Caco-2 (cell line): ENCODE measurements around the gene PLCB4. TPM values are rescaled to one million over a fixed set of nuclear protein-coding genes. Genes with fewer than 3 reads are reported as not detected.

Experiments
- BruUV-seq: library from RNA; stranded (reverse); fragments of 400-500 nt; replicated peaks from 2 replicates; lab custom pipeline; 2021; lab: Mats Ljungman, UMichigan
- CTCF ChIA-PET: fragments of 300-600 bp; sonication (Branson Sonifier 250); formaldehyde crosslinking; loops from one replicate; lab custom pipeline; 2022; ENCODE audit warnings: antibody characterized with exemption; lab: Charles Lee
- POLR2A ChIA-PET: fragments of 300-600 bp; sonication (Branson Sonifier 250); formaldehyde crosslinking; loops from one replicate; lab custom pipeline; 2022; ENCODE audit warnings: antibody characterized with exemption; lab: Charles Lee
- DNase-seq, 2 experiments: peaks; one replicate each; pipeline versions ENCODE4 v3.0.0 to v3.0.0-alpha.2; 2020 to 2022
- H3K27me3 ChIP-seq: replicated peaks from 2 replicates; pipeline ENCODE4 v1.6.0; 2011; ENCODE audit warnings: low read length; ENCODE audit not compliant: control insufficient read depth, insufficient read depth
- H3K36me3 ChIP-seq: 2 replicates; pipeline ENCODE4 v1.5.1; 2011; ENCODE audit warnings: low read length; ENCODE audit not compliant: control insufficient read depth, insufficient read depth
- H3K4me1 ChIP-seq: fragments of 250-450 bp; sonication (Bioruptor Pico); 2 replicates; pipeline ENCODE4 v1.5.1; 2020; ENCODE audit warnings: mild to moderate bottlenecking
- H3K4me3 ChIP-seq: 2 replicates; pipeline ENCODE4 v1.5.1; 2011; ENCODE audit warnings: low read depth, mild to moderate bottlenecking, control low read depth, low read length
- H3K9me3 ChIP-seq: fragments of 250-450 bp; sonication (Bioruptor Pico); 2 replicates; pipeline ENCODE4 v1.5.1; 2020; ENCODE audit warnings: mild to moderate bottlenecking, moderate library complexity
- H3K27ac Mint-ChIP-seq: one replicate; pipeline ENCODE4 v1.8.0; 2022; ENCODE audit warnings: mixed read lengths; ENCODE audit not compliant: unreplicated experiment
- H3K27me3 Mint-ChIP-seq: one replicate; pipeline ENCODE4 v1.8.0; 2022; ENCODE audit warnings: mixed read lengths; ENCODE audit not compliant: insufficient read depth, unreplicated experiment
- H3K36me3 Mint-ChIP-seq: one replicate; pipeline ENCODE4 v1.8.0; 2022; ENCODE audit warnings: mild to moderate bottlenecking, mixed read lengths; ENCODE audit not compliant: insufficient read depth, unreplicated experiment
- H3K4me1 Mint-ChIP-seq: one replicate; pipeline ENCODE4 v1.8.0; 2022; ENCODE audit warnings: low read depth, mixed read lengths; ENCODE audit not compliant: unreplicated experiment
- H3K4me3 Mint-ChIP-seq: one replicate; pipeline ENCODE4 v1.8.0; 2022; ENCODE audit warnings: mild to moderate bottlenecking, moderate library complexity, mixed read lengths; ENCODE audit not compliant: unreplicated experiment
- H3K9me3 Mint-ChIP-seq: one replicate; pipeline ENCODE4 v1.8.0; 2022; ENCODE audit warnings: mixed read lengths; ENCODE audit not compliant: unreplicated experiment
- intact Hi-C: fragments of 100-400 bp; cut with micrococcal nuclease; formaldehyde crosslinking; loops from one replicate; pipeline ENCODE4 v1.10.0; 2022; ENCODE audit not compliant: unreplicated experiment
- total RNA-seq: library from RNA; stranded (reverse); gene quantifications from 2 replicates; pipeline ENCODE4 v1.2.3, GENCODE V29; 2022
- TF ChIP-seq, protein P1 (sequence below), 2 experiments: fragments of 200-600 bp in 1 of 2; IDR thresholded peaks; 1 replicate in 1 of 2; 2 replicates in 1 of 2; pipeline versions ENCODE4 v1.5.1 to v1.8.0; 2011 to 2022; ENCODE audit warnings: antibody characterized with exemption in 1 of 2, control low read depth in 1 of 2, inconsistent platforms in 1 of 2, low read depth in 1 of 2, low read length in 1 of 2, mild to moderate bottlenecking in 1 of 2, moderate library complexity in 1 of 2; ENCODE audit not compliant: insufficient read depth in 1 of 2, severe bottlenecking in 1 of 2, unreplicated experiment in 1 of 2

PLCB4 gene
- total RNA-seq, 1 experiment from 2014 or later, result 3.0 TPM

DNA sequence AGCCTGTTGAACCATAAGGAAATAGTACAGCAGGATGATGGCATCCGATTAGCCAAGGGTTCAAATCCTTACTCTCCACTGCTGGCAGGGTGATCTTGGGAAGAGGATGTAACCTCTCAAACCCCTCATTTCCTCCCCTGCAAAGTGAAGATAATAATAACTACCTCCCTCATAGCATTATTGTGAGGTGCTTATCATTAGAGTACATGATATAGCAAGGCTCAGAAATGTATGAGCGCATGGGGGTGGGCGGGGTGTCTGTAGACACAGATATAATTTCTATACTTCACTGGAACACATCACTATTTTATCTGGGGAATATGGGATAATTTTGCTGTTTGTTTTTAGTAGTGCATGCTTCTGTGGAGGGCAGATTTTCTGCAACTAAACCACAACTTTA, 355.7 kb downstream of the PLCB4 start:
- TF ChIP-seq, protein P1, sequence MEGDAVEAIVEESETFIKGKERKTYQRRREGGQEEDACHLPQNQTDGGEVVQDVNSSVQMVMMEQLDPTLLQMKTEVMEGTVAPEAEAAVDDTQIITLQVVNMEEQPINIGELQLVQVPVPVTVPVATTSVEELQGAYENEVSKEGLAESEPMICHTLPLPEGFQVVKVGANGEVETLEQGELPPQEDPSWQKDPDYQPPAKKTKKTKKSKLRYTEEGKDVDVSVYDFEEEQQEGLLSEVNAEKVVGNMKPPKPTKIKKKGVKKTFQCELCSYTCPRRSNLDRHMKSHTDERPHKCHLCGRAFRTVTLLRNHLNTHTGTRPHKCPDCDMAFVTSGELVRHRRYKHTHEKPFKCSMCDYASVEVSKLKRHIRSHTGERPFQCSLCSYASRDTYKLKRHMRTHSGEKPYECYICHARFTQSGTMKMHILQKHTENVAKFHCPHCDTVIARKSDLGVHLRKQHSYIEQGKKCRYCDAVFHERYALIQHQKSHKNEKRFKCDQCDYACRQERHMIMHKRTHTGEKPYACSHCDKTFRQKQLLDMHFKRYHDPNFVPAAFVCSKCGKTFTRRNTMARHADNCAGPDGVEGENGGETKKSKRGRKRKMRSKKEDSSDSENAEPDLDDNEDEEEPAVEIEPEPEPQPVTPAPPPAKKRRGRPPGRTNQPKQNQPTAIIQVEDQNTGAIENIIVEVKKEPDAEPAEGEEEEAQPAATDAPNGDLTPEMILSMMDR (IDR thresholded peaks at IDR 0.05; ENCODE audit: insufficient read depth in 1 of 2, low read depth in 1 of 2, low read length in 1 of 2, severe bottlenecking in 1 of 2, unreplicated experiment in 1 of 2), result no peak
- H3K4me3 Mint-ChIP-seq, result no peak overlapping the region
- no peak overlapping the region for H3K27ac Mint-ChIP-seq
- H3K4me1 Mint-ChIP-seq, result no peaks in the 10 kb centered on the region
- Histone ChIP-seq H3K9me3 (no peaks in the 10 kb centered on the region), H3K27me3 (no peaks in the 10 kb centered on the region), H3K4me3 (no peak overlapping the region), H3K4me1 (no peaks in the 10 kb centered on the region), H3K36me3 (no peaks in the 10 kb centered on the region)
- intact Hi-C loops, result no loop called here
- H3K36me3 Mint-ChIP-seq, result no peaks in the 10 kb centered on the region
- no peak for DNase-seq
- no TSS peak for BruUV-seq
- CTCF ChIA-PET, result no interaction called here
- H3K9me3 Mint-ChIP-seq, result no peaks in the 10 kb centered on the region
- peaks cover 6% of the 10 kb centered on the region for H3K27me3 Mint-ChIP-seq
- POLR2A ChIA-PET, result no interaction called here

DNA sequence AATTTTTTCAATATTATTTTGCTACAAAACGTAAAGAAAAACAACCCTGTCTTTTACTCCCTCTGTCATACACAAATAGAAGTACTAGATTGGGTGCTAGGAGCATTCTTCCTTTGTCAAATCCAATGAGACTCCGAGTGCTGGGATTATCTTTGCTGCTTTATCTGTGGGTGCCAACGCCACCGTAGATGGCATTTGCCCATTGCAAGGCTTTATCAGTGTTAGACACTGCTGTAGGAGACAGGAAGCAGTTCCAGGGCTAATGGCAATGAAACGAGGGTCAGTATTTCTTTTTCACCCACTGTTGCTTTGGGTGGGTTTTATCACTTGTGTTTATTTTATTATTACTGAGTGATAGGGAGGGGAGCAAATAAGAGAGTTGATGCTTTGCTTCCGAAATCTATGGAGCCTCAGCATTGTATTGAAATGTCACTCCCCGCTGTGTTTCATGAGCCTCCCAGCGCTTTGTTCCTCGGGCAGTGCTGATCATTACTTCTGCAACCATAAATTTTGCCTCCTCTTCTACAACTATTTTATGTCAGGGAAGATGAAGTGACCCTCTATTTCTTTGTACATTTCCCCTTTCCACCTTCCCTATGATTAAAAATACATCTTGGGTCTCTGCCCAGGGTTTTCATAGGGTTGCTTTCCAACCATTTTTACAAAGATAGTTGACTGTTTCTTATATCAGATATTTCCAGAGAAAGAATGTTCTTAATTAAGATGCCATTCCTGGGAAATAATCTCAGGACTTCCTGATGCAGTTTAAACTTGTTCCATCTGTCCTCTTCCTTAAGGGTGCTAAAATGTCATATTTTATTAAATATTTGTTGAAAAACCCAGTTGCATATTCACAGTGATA, 358.8 kb downstream of the PLCB4 start:
- H3K4me1 Mint-ChIP-seq, result no peaks in the 10 kb centered on the region
- H3K4me3 Mint-ChIP-seq, result no peak overlapping the region
- no peaks in the 10 kb centered on the region for H3K9me3 Mint-ChIP-seq
- no peak for DNase-seq
- intact Hi-C loops, result no loop called here
- H3K27me3 Mint-ChIP-seq, result no peaks in the 10 kb centered on the region
- TF ChIP-seq, protein P1 (IDR thresholded peaks at IDR 0.05; ENCODE audit: insufficient read depth in 1 of 2, low read depth in 1 of 2, low read length in 1 of 2, severe bottlenecking in 1 of 2, unreplicated experiment in 1 of 2), result no peak
- no peaks in the 10 kb centered on the region for H3K36me3 ChIP-seq
- no peaks in the 10 kb centered on the region for H3K27me3 ChIP-seq
- H3K9me3 ChIP-seq, result no peaks in the 10 kb centered on the region
- ChIA-PET CTCF (no interaction called here), POLR2A (no interaction called here)
- H3K36me3 Mint-ChIP-seq, result no peaks in the 10 kb centered on the region
- H3K4me3 ChIP-seq, result no peak overlapping the region
- no peaks in the 10 kb centered on the region for H3K4me1 ChIP-seq
- BruUV-seq, result no TSS peak
- H3K27ac Mint-ChIP-seq, result no peak overlapping the region

DNA sequence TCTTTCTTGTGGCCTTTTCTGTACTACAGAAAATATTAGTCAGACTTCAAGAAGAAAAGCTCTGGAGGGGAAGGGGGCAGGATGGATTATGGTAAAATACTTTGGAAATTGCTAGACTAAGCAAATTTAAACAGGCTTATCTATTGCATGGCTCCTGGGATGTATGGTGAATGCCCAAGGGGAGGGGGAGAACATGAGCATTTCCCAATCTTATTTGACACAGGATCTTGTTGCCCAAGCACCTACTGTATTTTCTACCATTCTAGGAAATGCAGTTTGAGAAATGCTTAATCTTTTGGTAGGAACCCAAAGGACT, 359.4 kb downstream of the PLCB4 start:
- H3K27me3 ChIP-seq, result no peaks in the 10 kb centered on the region
- ChIA-PET CTCF (no interaction called here), POLR2A (no interaction called here)
- DNase-seq, result no peak
- no peak overlapping the region for H3K27ac Mint-ChIP-seq
- no peaks in the 10 kb centered on the region for H3K36me3 Mint-ChIP-seq
- no peaks in the 10 kb centered on the region for H3K27me3 Mint-ChIP-seq
- H3K9me3 ChIP-seq, result no peaks in the 10 kb centered on the region
- intact Hi-C loops, result no loop called here
- H3K4me1 Mint-ChIP-seq, result no peaks in the 10 kb centered on the region
- no peaks in the 10 kb centered on the region for H3K36me3 ChIP-seq
- no peaks in the 10 kb centered on the region for H3K9me3 Mint-ChIP-seq
- no peaks in the 10 kb centered on the region for H3K4me1 ChIP-seq
- BruUV-seq, result no TSS peak
- no peak overlapping the region for H3K4me3 ChIP-seq
- no peak overlapping the region for H3K4me3 Mint-ChIP-seq
- TF ChIP-seq, protein P1 (IDR thresholded peaks at IDR 0.05; ENCODE audit: insufficient read depth in 1 of 2, low read depth in 1 of 2, low read length in 1 of 2, severe bottlenecking in 1 of 2, unreplicated experiment in 1 of 2), result no peak
